Hepatocyte (in vitro differentiated cells): ENCODE measurements around the gene DLG2. TPM values are rescaled to one million over a fixed set of nuclear protein-coding genes. Genes with fewer than 3 reads are reported as not detected.

Experiments
- DNase-seq: peaks from one replicate; pipeline ENCODE4 v3.0.0-alpha.2; 2016; ENCODE audit warnings: low spot score
- H2AFZ ChIP-seq: fragments of 200-600 bp; sonication (generic); 2 replicates; pipeline ENCODE4 v1.6.0; 2016; ENCODE audit warnings: antibody characterized with exemption, mild to moderate bottlenecking
- H3K27ac ChIP-seq: fragments of 200-600 bp; sonication (generic); 2 replicates; pipeline ENCODE4 v1.5.1; 2016; ENCODE audit warnings: mild to moderate bottlenecking
- H3K27me3 ChIP-seq: fragments of 200-600 bp; sonication (generic); 2 replicates; pipeline ENCODE4 v1.6.1; 2016
- H3K36me3 ChIP-seq: fragments of 200-600 bp; sonication (generic); replicated peaks from 2 replicates; pipeline ENCODE4 v1.5.1; 2016; ENCODE audit warnings: low read depth; ENCODE audit not compliant: insufficient read depth
- H3K4me1 ChIP-seq: fragments of 200-600 bp; sonication (generic); 2 replicates; pipeline ENCODE4 v1.5.1; 2016; ENCODE audit warnings: mild to moderate bottlenecking, moderate library complexity; ENCODE audit not compliant: insufficient read depth
- H3K4me2 ChIP-seq: fragments of 200-600 bp; sonication (generic); 2 replicates; pipeline ENCODE4 v1.6.0; 2016
- H3K4me3 ChIP-seq: fragments of 200-600 bp; sonication (generic); 2 replicates; pipeline ENCODE4 v1.5.1; 2016; ENCODE audit warnings: mild to moderate bottlenecking
- H3K79me2 ChIP-seq: fragments of 200-600 bp; sonication (generic); 2 replicates; pipeline ENCODE4 v1.6.0; 2017; ENCODE audit warnings: mild to moderate bottlenecking
- H3K9me2 ChIP-seq: fragments of 200-600 bp; sonication (generic); replicated peaks from 2 replicates; pipeline ENCODE4 v1.6.0; 2017; ENCODE audit warnings: mild to moderate bottlenecking; ENCODE audit not compliant: insufficient read depth
- H3K9me3 ChIP-seq: fragments of 200-600 bp; sonication (generic); 2 replicates; pipeline ENCODE4 v1.5.1; 2016; ENCODE audit warnings: low read depth, mild to moderate bottlenecking
- H4K20me1 ChIP-seq: fragments of 200-600 bp; sonication (generic); 2 replicates; pipeline ENCODE4 v1.6.0; 2016; ENCODE audit warnings: mild to moderate bottlenecking; ENCODE audit not compliant: insufficient read depth, poor library complexity, severe bottlenecking
- CTCF ChIP-seq: fragments of 200-600 bp; sonication (generic); IDR thresholded peaks from 2 replicates; pipeline ENCODE4 v1.5.1; 2016; ENCODE audit warnings: antibody characterized with exemption, mild to moderate bottlenecking; ENCODE audit not compliant: poor library complexity
- EZH2 ChIP-seq: fragments of 200-600 bp; sonication (generic); IDR thresholded peaks from 2 replicates; pipeline ENCODE4 v1.6.1; 2016; ENCODE audit warnings: antibody characterized with exemption, mild to moderate bottlenecking, borderline replicate concordance
- EZH2phosphoT487 ChIP-seq: fragments of 200-600 bp; sonication (generic); IDR thresholded peaks from one replicate; pipeline ENCODE4 v1.6.1; 2018; ENCODE audit warnings: antibody characterized with exemption, mild to moderate bottlenecking, low read depth, moderate library complexity; ENCODE audit not compliant: unreplicated experiment, severe bottlenecking
- WGBS: methylation state at CpG from one replicate; pipeline ENCODE4 v1.1.6; 2016; ENCODE audit warnings: low lambda C conversion rate; ENCODE audit errors: missing lambda C conversion rate; 5-methylcytosine and 5-hydroxymethylcytosine counted together
- polyA plus RNA-seq: library from polyadenylated mRNA; unstranded; fragments of >200 nt; fragmentation: Nextera tagmentation; extraction: Ambion mirVana; gene quantifications from 2 replicates; pipeline ENCODE4 v1.2.1, GENCODE V29; 2016
- total RNA-seq: library from RNA; depleted of rRNA; stranded (reverse); fragments of >200 nt; gene quantifications from 2 replicates; pipeline ENCODE4 v1.2.3, GENCODE V29; 2014

DLG2 gene
- total and polyA plus RNA-seq, 2 experiments from 2014 or later: 2.6 to 6.8 TPM

DNA sequence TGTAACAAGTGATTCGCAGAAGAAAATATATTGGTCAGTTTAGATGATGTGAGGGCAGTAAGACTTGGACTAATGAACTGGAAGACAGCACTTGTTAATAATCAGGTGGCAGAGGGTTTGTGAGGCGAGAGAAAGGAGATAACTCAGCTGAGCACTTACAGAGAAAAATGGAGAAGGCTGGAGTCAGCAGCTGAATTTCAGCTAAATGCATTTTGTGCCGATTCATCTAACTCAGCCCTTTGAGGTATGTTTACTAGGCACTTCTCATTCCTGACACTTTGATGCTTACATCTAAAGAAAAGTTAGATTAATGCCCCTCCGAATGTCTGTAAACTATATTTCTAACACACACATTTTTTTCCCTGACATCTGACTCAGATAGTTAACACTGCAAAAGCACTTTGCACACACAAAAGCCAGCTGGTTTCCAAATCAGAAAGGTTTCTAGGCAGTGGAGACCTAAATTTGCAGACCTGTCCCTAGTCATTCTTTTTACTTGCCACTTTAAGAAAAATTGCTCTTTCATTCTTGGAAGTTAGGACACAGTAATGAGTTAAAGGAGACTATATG is 1481.4 kb downstream of the DLG2 start:
- Histone ChIP-seq H3K4me2 (no peak overlapping the region), H3K36me3 (no peaks in the 10 kb centered on the region), H3K4me1 (no peaks in the 10 kb centered on the region), H2AFZ (no peak overlapping the region), H4K20me1 (no peaks in the 10 kb centered on the region), H3K9me3 (no peaks in the 10 kb centered on the region), H3K4me3 (no peak overlapping the region), H3K9me2 (no peaks in the 10 kb centered on the region), H3K79me2 (no peaks in the 10 kb centered on the region), H3K27me3 (no peaks in the 10 kb centered on the region), H3K27ac (no peak overlapping the region)
- DNase-seq: no peak
- TF ChIP-seq CTCF (no peak), EZH2phosphoT487 (no peak), EZH2 (no peak)
- WGBS: 60% methylated on average over 4 of the region's 4 CpGs

- Histone ChIP-seq H3K79me2 (no peaks in the 10 kb centered on the region), H3K4me3 (no peak overlapping the region), H3K27me3 (no peaks in the 10 kb centered on the region), H4K20me1 (no peaks in the 10 kb centered on the region), H3K9me2 (no peaks in the 10 kb centered on the region), H3K36me3 (no peaks in the 10 kb centered on the region), H3K27ac (no peak overlapping the region), H2AFZ (no peak overlapping the region), H3K4me2 (no peak overlapping the region), H3K9me3 (no peaks in the 10 kb centered on the region), H3K4me1 (no peaks in the 10 kb centered on the region)
- TF ChIP-seq CTCF: no peak
- TF ChIP-seq EZH2phosphoT487: no peak
- TF ChIP-seq EZH2: no peak
- DNase-seq: no peak
These were observed 1482.6 kb downstream of the DLG2 start for GRCh38 chr11:84144531-84144930.

- Histone ChIP-seq H3K4me2 (no peak overlapping the region), H3K36me3 (no peaks in the 10 kb centered on the region), H3K9me2 (no peaks in the 10 kb centered on the region), H3K9me3 (no peaks in the 10 kb centered on the region), H3K27ac (no peak overlapping the region), H3K4me3 (no peak overlapping the region), H2AFZ (no peak overlapping the region), H4K20me1 (no peaks in the 10 kb centered on the region), H3K4me1 (no peaks in the 10 kb centered on the region), H3K79me2 (no peaks in the 10 kb centered on the region), H3K27me3 (no peaks in the 10 kb centered on the region)
- TF ChIP-seq CTCF (no peak), EZH2phosphoT487 (no peak), EZH2 (no peak)
- WGBS: 67% methylated on average over 3 of the region's 3 CpGs
- DNase-seq: no peak
These were observed 1484.7 kb downstream of the DLG2 start for GRCh38 chr11:84142411-84142810.
